Stimulated activated naive B cell treated with anti-CD40 and anti-IgM and Interleukin-4, amounts not matched to agents 10 μg/mL and 1 μg/mL and 100 μg/mL, for 72 hours (primary cell): Measurements from ENCODE around the gene SLC26A8.
"Not testable (repeated sequence)": the region's sequence is repeated elsewhere in the genome, so short reads cannot be mapped to it uniquely, and the experiment has no call there.

ENCODE experiments used
- ATAC-seq, 2 donors: fragments of 150-1000 bp; cut with Tn5 transposase; replicated peaks; 2 replicates each; pipeline ENCODE4 v1.10.0; 2021; ENCODE audit warnings: moderate library complexity in 1 of 2
- DNase-seq: peaks from one replicate; pipeline ENCODE4 v3.0.0; 2021
- H3K27ac Mint-ChIP-seq: one replicate; pipeline ENCODE4 v1.8.0; 2022; ENCODE audit warnings: mild to moderate bottlenecking, mixed read lengths
- H3K27me3 Mint-ChIP-seq, 2 donors: one replicate each; pipeline ENCODE4 v1.8.0; 2022; ENCODE audit warnings: mixed read lengths in 2 of 2
- H3K36me3 Mint-ChIP-seq, 2 donors: one replicate each; pipeline ENCODE4 v1.8.0; 2022; ENCODE audit warnings: mixed read lengths in 2 of 2, mild to moderate bottlenecking in 1 of 2
- H3K4me1 Mint-ChIP-seq, 2 donors: one replicate each; pipeline ENCODE4 v1.8.0; 2022; ENCODE audit warnings: mixed read lengths in 2 of 2, mild to moderate bottlenecking in 1 of 2
- H3K4me3 Mint-ChIP-seq, 2 donors: one replicate each; pipeline ENCODE4 v1.8.0; 2022; ENCODE audit warnings: mild to moderate bottlenecking in 2 of 2, mixed read lengths in 2 of 2, moderate library complexity in 1 of 2
- H3K9me3 Mint-ChIP-seq, 2 donors: one replicate each; pipeline ENCODE4 v1.8.0; 2022; ENCODE audit warnings: mixed read lengths in 2 of 2, mild to moderate bottlenecking in 1 of 2

SLC26A8 gene

GRCh38 chr6:36018339-36018738 lies 6.1 kb downstream of the SLC26A8 start:
- no peak for DNase-seq
- H3K27me3 Mint-ChIP-seq: peaks cover 5 to 12% of the 10 kb centered on the region in 2 donors
- H3K9me3 Mint-ChIP-seq: no peaks in the 10 kb centered on the region
- H3K36me3 Mint-ChIP-seq: no peaks in the 10 kb centered on the region
- no peak overlapping the region for H3K27ac Mint-ChIP-seq
- no peaks in the 10 kb centered on the region for H3K4me1 Mint-ChIP-seq
- no peak for ATAC-seq
- no peak overlapping the region for H3K4me3 Mint-ChIP-seq

DNA sequence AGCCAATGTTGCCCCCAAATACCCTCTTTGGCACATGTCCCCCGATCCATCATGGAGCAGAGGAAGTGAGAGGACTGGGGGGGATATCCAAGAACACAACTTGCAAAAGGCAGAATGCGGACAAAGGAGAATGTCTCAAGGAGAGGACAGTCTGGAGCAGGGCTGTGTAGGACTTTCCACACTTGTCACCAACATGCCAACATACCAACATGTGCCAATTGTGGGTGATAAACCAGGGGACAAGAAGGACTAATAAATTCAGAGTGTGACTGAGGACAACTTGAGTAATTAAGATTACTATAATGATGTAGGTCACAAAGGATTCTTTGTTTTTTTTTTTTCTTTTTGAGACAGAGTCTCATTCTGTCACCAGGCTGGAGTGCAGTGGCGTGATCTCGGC lies 8.8 kb downstream of the SLC26A8 start:
- Mint-ChIP-seq H3K27me3 (peaks cover 5 to 12% of the 10 kb centered on the region in 2 donors), H3K36me3 (no peaks in the 10 kb centered on the region), H3K4me3 (no peak overlapping the region), H3K9me3 (no peaks in the 10 kb centered on the region), H3K27ac (no peak overlapping the region), H3K4me1 (no peaks in the 10 kb centered on the region)
- no peak for ATAC-seq
- no peak for DNase-seq

DNA sequence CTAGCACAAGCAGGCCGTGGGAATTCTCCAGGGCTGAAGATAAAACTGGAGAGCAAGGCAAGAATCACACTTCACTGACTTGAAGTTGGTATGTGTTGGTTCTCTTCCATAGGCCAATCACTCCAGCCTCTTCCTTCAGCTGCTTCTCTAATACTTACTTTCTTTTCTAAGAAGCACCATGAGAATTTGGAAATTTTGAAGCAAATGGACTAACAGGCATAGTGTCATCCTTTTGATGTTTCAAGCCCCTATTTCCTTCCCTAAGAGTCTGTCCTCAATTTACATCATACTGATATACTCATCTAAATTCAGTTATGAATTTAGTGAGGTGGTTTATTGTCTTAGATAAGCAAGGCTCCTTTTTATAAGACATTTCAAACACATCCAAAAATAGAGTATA lies 24.0 kb downstream of the SLC26A8 start:
- Mint-ChIP-seq H3K27me3 (peaks cover 4 to 8% of the 10 kb centered on the region in 2 donors), H3K9me3 (no peaks in the 10 kb centered on the region), H3K27ac (no peak overlapping the region), H3K4me1 (no peaks in the 10 kb centered on the region), H3K4me3 (no peak overlapping the region), H3K36me3 (no peaks in the 10 kb centered on the region)
- DNase-seq: no peak
- ATAC-seq: no peak

DNA sequence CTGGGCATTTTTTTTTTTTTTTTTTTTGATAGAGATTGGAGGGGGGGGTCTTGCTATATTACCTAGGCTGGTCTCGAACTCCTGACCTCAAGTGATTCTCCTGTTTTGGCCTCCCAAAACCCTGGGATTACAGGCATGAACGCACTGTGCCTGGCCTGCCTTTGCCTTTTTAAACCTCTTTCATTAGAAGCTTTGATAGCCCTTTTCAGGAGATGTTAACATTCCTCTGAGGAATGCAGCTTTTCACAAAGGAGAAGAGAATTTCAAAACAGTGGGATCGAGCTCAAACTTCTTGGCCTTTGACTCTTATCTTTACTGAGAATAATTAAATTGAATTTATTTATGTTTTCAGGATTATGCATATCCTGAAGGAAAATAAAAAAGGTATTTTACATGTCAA lies 31.3 kb downstream of the SLC26A8 start:
- no peak overlapping the region for H3K4me3 Mint-ChIP-seq
- no peak for DNase-seq
- no peaks in the 10 kb centered on the region for H3K9me3 Mint-ChIP-seq
- no peak for ATAC-seq
- peaks cover 7 to 8% of the 10 kb centered on the region in 2 donors for H3K27me3 Mint-ChIP-seq
- no peaks in the 10 kb centered on the region for H3K36me3 Mint-ChIP-seq
- H3K27ac Mint-ChIP-seq: no peak overlapping the region
- no peaks in the 10 kb centered on the region for H3K4me1 Mint-ChIP-seq

DNA sequence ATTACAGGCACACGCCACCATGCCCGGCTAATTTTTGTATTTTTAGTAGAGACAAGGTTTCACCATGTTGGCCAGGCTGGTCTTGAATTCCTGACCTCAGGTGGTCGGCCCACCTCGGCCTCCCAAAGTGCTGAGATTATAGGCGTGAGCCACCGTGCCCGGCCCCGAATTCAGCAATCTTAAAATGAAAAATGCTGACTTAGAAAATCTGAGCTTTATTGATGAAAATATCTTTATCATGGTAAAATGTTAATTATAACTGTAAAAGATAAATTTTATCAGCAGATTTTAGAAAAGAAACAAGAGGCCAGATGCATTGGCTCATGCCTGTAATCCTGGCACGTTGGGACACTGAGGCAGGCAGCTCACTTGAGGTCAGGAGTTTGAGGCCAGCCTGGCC lies 36.4 kb downstream of the SLC26A8 start:
- not testable (repeated sequence) for H3K27me3 Mint-ChIP-seq, H3K36me3 Mint-ChIP-seq, ATAC-seq, H3K9me3 Mint-ChIP-seq, H3K27ac Mint-ChIP-seq, H3K4me1 Mint-ChIP-seq, H3K4me3 Mint-ChIP-seq, DNase-seq

DNA sequence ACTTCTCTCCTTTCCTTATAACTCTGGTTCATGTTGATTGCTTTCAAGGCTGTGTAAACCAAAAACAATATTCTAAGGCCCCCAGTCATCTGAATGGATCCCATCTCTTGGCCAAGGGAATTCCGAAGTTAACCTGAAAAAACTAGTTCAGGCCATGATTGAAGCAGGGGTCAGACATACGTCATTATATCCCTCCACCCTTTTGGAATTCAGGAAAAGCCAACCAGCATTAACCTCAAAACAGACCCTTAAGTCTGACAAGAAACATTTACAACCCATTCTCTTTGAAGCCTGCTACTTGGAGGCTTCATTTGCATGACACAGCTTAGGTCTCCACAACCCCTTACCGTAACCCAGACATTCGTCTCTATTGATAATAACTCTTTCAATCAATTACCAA lies 39.7 kb downstream of the SLC26A8 start:
- Mint-ChIP-seq H3K9me3 (no peaks in the 10 kb centered on the region), H3K27me3 (peaks cover 0 to 4% of the 10 kb centered on the region in 2 donors), H3K36me3 (no peaks in the 10 kb centered on the region), H3K4me3 (no peak overlapping the region), H3K4me1 (peaks cover 6 to 9% of the 10 kb centered on the region in 2 donors), H3K27ac (no peak overlapping the region)
- ATAC-seq (no peak), DNase-seq (no peak)

GRCh38 chr6:35980991-35981645 lies 43.3 kb downstream of the SLC26A8 start:
- Mint-ChIP-seq H3K27me3 (peaks cover 4 to 6% of the 10 kb centered on the region in 2 donors), H3K4me3 (no peak overlapping the region), H3K4me1 (peaks cover 6 to 9% of the 10 kb centered on the region in 2 donors), H3K9me3 (no peaks in the 10 kb centered on the region), H3K36me3 (no peaks in the 10 kb centered on the region), H3K27ac (no peak overlapping the region)
- no peak for ATAC-seq
- DNase-seq: no peak

- H3K27me3 Mint-ChIP-seq, H3K36me3 Mint-ChIP-seq, DNase-seq, H3K4me1 Mint-ChIP-seq, H3K27ac Mint-ChIP-seq, H3K9me3 Mint-ChIP-seq, H3K4me3 Mint-ChIP-seq, ATAC-seq: not testable (repeated sequence)
These were observed 44.3 kb downstream of the SLC26A8 start for GRCh38 chr6:35980126-35980525.

DNA sequence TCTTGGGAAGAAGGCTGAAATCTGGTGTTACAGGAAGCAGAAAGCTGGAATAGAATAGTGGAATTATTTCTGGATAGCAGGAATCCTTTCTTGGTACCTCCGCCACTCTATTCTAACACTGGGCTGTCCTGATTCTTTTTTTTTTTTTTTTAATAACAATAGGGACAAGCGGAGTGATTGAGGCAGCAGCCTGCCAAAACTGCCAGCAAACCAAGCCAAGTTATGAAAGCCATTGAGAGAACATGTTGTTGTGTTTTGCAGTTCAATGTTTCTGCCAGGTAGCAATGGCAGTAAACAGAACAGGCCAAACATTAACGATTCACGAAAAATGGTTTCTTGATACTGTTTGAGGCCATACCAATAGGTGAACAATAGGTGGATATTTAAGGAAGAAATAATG lies 47.1 kb downstream of the SLC26A8 start:
- Mint-ChIP-seq H3K27ac (no peak overlapping the region), H3K9me3 (no peaks in the 10 kb centered on the region), H3K27me3 (peaks cover 4 to 6% of the 10 kb centered on the region in 2 donors), H3K4me3 (no peak overlapping the region), H3K36me3 (no peaks in the 10 kb centered on the region), H3K4me1 (peaks cover 8 to 9% of the 10 kb centered on the region in 2 donors)
- no peak for ATAC-seq
- DNase-seq: no peak

DNA sequence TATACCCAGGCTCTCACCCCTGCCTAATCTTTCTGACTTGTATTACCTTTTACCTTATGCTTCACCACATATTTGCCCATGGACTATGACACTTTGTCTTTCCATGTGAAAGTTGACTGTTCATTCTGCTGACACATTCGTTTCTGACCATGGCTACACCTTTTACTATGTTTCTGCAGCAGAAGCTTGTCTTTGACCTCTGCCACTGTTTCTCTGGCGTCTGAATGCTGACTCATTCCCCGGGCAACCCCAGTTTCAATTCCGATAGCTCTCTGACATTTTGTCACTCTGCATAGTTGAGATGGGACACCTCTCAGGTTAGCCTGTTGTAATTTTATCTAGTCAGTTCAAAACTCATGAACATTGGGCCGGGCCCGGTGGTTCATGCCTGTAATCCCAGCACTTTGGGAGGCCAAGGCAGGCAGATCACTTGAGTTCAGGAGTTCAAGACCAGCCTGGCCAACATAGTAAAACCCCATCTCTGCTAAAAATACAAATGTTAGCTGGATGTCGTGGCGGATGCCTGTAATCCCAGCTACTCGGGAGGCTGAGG lies 50.7 kb downstream of the SLC26A8 start:
- no peaks in the 10 kb centered on the region for H3K36me3 Mint-ChIP-seq
- peaks cover 8 to 10% of the 10 kb centered on the region in 2 donors for H3K27me3 Mint-ChIP-seq
- H3K27ac Mint-ChIP-seq: no peak overlapping the region
- ATAC-seq (peak; percentile 42 to 65), DNase-seq (no peak)
- no peak overlapping the region for H3K4me3 Mint-ChIP-seq
- H3K9me3 Mint-ChIP-seq: no peaks in the 10 kb centered on the region
- H3K4me1 Mint-ChIP-seq: peaks cover 3 to 5% of the 10 kb centered on the region in 2 donors

DNA sequence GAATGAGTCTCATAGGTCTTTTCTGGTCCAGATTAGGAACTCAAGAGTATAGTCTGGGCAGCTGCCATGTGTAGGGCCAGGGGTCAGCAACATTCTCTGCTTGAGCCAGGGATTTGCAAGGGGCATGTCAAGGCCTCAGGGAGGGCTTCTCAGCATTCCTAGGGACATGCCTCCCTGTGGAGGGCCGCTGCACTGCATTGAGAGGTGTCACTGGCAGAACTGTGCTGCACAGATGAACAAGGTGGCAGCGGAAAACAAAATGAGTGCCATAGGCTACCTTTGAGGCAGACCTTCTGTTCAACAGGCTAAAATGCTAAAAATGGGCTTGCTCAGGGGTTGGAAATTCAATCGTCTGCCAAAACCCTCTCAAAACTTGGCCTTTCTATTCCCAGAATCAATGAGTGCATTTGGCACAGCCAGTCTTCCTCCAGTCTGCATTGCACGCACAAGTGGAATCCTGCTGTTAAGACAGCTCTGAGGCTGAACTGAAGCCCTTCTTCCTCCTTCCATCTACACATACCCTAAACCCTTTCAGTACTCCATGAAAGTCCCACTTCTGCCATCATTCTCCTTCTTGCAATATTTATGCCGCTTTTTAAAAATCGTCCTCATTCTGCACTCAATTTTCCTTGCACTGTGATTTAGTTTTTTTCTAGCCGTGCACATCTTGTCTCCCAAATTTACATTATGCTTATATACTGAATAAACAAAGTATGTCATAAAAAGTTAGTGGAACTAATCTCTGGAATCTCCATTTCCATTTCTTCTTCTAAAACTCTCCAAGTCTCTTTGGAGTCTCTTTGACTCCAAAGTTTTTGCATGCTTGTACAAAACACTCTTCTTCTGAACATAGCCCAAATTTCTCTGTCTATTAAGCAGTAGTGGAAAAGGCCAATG lies 51.7 kb downstream of the SLC26A8 start:
- Mint-ChIP-seq H3K4me1 (peaks cover 3 to 5% of the 10 kb centered on the region in 2 donors), H3K27me3 (peaks cover 4 to 10% of the 10 kb centered on the region in 2 donors), H3K36me3 (no peaks in the 10 kb centered on the region), H3K27ac (no peak overlapping the region), H3K4me3 (no peak overlapping the region), H3K9me3 (no peaks in the 10 kb centered on the region)
- DNase-seq (no peak), ATAC-seq (no peak)

DNA sequence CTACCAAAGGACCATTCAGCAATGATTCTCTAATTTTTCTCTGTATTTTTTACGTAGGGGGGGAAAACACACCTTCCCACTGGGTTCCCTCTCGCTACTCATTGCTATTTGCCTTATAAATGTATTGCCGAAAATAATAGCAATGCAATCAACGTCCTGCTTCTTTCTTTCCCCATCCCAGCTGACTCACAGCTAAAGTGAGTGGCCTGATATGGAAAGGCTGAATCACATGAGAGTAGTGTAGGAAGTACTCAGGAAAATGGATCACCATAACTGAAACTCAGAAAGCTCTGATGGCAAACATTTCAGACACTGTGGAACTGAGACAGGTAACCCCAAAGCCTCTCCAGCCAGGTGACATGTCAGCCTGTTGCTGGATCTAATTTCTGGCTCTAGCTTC lies 54.3 kb downstream of the SLC26A8 start:
- no peak overlapping the region for H3K4me3 Mint-ChIP-seq
- no peaks in the 10 kb centered on the region for H3K9me3 Mint-ChIP-seq
- H3K27ac Mint-ChIP-seq: no peak overlapping the region
- H3K36me3 Mint-ChIP-seq: no peaks in the 10 kb centered on the region
- peaks cover 3 to 5% of the 10 kb centered on the region in 2 donors for H3K4me1 Mint-ChIP-seq
- DNase-seq: no peak
- peaks cover 4 to 7% of the 10 kb centered on the region in 2 donors for H3K27me3 Mint-ChIP-seq
- no peak for ATAC-seq

- Mint-ChIP-seq H3K4me1 (peaks cover 3 to 5% of the 10 kb centered on the region in 2 donors), H3K4me3 (no peak overlapping the region), H3K27ac (no peak overlapping the region), H3K27me3 (peaks cover 4 to 7% of the 10 kb centered on the region in 2 donors), H3K9me3 (no peaks in the 10 kb centered on the region), H3K36me3 (no peaks in the 10 kb centered on the region)
- DNase-seq (no peak), ATAC-seq (no peak)
These were observed 54.8 kb downstream of the SLC26A8 start for GRCh38 chr6:35969646-35970045.

- no peak for ATAC-seq
- Mint-ChIP-seq H3K36me3 (no peaks in the 10 kb centered on the region), H3K9me3 (no peaks in the 10 kb centered on the region), H3K27me3 (peaks cover 4 to 7% of the 10 kb centered on the region in 2 donors), H3K4me1 (peaks cover 3 to 4% of the 10 kb centered on the region in 2 donors), H3K4me3 (no peak overlapping the region), H3K27ac (no peak overlapping the region)
- DNase-seq: no peak
These were observed 55.6 kb downstream of the SLC26A8 start for GRCh38 chr6:35968821-35969220.
